A549 (cell line): ENCODE data around the gene ESYT2. TPM values are rescaled to one million over a fixed set of nuclear protein-coding genes. Genes with fewer than 3 reads are reported as not detected.
"Not testable (repeated sequence)": the region's sequence is repeated elsewhere in the genome, so short reads cannot be mapped to it uniquely, and the experiment has no call there.

Experiments
- ATAC-seq, 2 experiments: fragments of 200-7000 bp in 1 of 2; fragments of >200 bp in 1 of 2; cut with Nextera tagmentation in 1 of 2; cut with Tn5 transposase in 1 of 2; 3 replicates each; pipeline versions ENCODE4 v1.8.0 to v1.9.1; 2018 to 2020; ENCODE audit warnings: mild to moderate bottlenecking in 1 of 2, moderate library complexity in 1 of 2
- CTCF ChIA-PET: fragments of 300-600 bp; sonication (Branson Sonifier 250); formaldehyde crosslinking; extraction: SDS; loops from one replicate; lab custom pipeline; 2021; ENCODE audit warnings: antibody characterized with exemption, inconsistent platforms; lab: Yijun Ruan, JAX
- POLR2A ChIA-PET: fragments of 350-600 bp; formaldehyde crosslinking; extraction: SDS; loops from one replicate; lab custom pipeline; 2021; ENCODE audit warnings: antibody characterized with exemption, inconsistent platforms; lab: Yijun Ruan, JAX
- DNase-seq, 2 experiments: peaks; one replicate each; pipeline versions ENCODE4 v3.0.0 to v3.0.0-alpha.2; 2011 to 2016; ENCODE audit warnings: low read depth in 1 of 2, low spot score in 1 of 2
- FAIRE-seq: peaks from 2 replicates; lab custom pipeline; 2011; peaks lifted over from hg19 to GRCh38; lab: Jason Lieb, UNC
- H3K27ac ChIP-seq, 2 experiments: fragments of >200 bp; sonication (Bioruptor Twin); formaldehyde crosslinking; 3 replicates each; pipeline ENCODE4 v1.5.1; 2016 to 2017
- H3K4me1 ChIP-seq: fragments of >200 bp; sonication (Bioruptor Twin); formaldehyde crosslinking; 3 replicates; pipeline ENCODE4 v1.6.1; 2016
- H3K4me2 ChIP-seq: fragments of >200 bp; sonication (Bioruptor Twin); formaldehyde crosslinking; 3 replicates; pipeline ENCODE4 v1.6.1; 2016
- H3K4me3 ChIP-seq: fragments of >200 bp; sonication (Bioruptor Twin); formaldehyde crosslinking; 3 replicates; pipeline ENCODE4 v1.5.1; 2016
- H3K9me3 ChIP-seq: fragments of >200 bp; sonication (Bioruptor Twin); formaldehyde crosslinking; 3 replicates; pipeline ENCODE4 v1.6.1; 2016
- ATOH8 ChIP-seq: fragments of 250-450 bp; sonication (Bioruptor Pico); IDR thresholded peaks from 2 replicates; pipeline ENCODE4 v1.5.0; 2020; ENCODE audit warnings: low read depth, mild to moderate bottlenecking, moderate library complexity
- BCL3 ChIP-seq: fragments of >200 bp; sonication (Bioruptor Twin); formaldehyde crosslinking; IDR thresholded peaks from 3 replicates; pipeline ENCODE4 v1.6.1; 2016
- BHLHE40 ChIP-seq: IDR thresholded peaks from 2 replicates; pipeline ENCODE4 v1.6.1; 2012; ENCODE audit warnings: low read depth, low read length, inconsistent platforms
- CBX8 ChIP-seq: fragments of 200-600 bp; sonication (generic); IDR thresholded peaks from 2 replicates; pipeline ENCODE4 v1.6.1; 2016
- CEBPB ChIP-seq, 2 experiments: fragments of >200 bp in 1 of 2; sonication (Bioruptor Twin) in 1 of 2; formaldehyde crosslinking in 1 of 2; IDR thresholded peaks; 2 replicates each; pipeline ENCODE4 v1.6.1; 2012 to 2016
- E2F6 ChIP-seq: IDR thresholded peaks from 2 replicates; pipeline ENCODE4 v1.6.1; 2012; ENCODE audit warnings: low read depth, borderline replicate concordance
- ESRRA ChIP-seq: fragments of 150-350 bp; IDR thresholded peaks from 2 replicates; pipeline ENCODE4 v1.6.1; 2014; ENCODE audit warnings: mild to moderate bottlenecking, low read length, borderline replicate concordance
- HDAC2 ChIP-seq: fragments of 200-600 bp; sonication (generic); IDR thresholded peaks from 2 replicates; pipeline ENCODE4 v1.6.1; 2016
- HEYL ChIP-seq: fragments of 250-450 bp; sonication (Bioruptor Pico); IDR thresholded peaks from 2 replicates; pipeline ENCODE4 v1.8.0; 2021; ENCODE audit warnings: mild to moderate bottlenecking, moderate library complexity
- HOXA7 ChIP-seq: fragments of 250-450 bp; sonication (Bioruptor Pico); IDR thresholded peaks from 2 replicates; pipeline ENCODE4 v1.5.0; 2020; ENCODE audit warnings: mild to moderate bottlenecking, moderate library complexity
- KDM1A ChIP-seq: fragments of 200-600 bp; sonication (generic); IDR thresholded peaks from 2 replicates; pipeline ENCODE4 v1.6.1; 2016; ENCODE audit warnings: low read depth, mild to moderate bottlenecking
- KDM5A ChIP-seq: fragments of 200-600 bp; sonication (generic); IDR thresholded peaks from 2 replicates; pipeline ENCODE4 v1.6.1; 2016; ENCODE audit warnings: antibody characterized with exemption, mild to moderate bottlenecking
- MAFK ChIP-seq: fragments of 450-650 bp; IDR thresholded peaks from 2 replicates; pipeline ENCODE4 v1.6.1; 2014; ENCODE audit not compliant: partially characterized antibody
- MAX ChIP-seq: IDR thresholded peaks from 2 replicates; pipeline ENCODE4 v1.6.1; 2012
- MAZ ChIP-seq: fragments of 150-350 bp; IDR thresholded peaks from 2 replicates; pipeline ENCODE4 v1.6.1; 2014; ENCODE audit warnings: antibody characterized with exemption, low read depth, low read length, borderline replicate concordance
- PBX3 ChIP-seq: IDR thresholded peaks from 2 replicates; pipeline ENCODE4 v1.6.1; 2012
- POLR2A ChIP-seq: IDR thresholded peaks from 2 replicates; pipeline ENCODE4 v1.6.1; 2012; ENCODE audit warnings: mild to moderate bottlenecking, low read length
- REST ChIP-seq: fragments of 200-600 bp; sonication (generic); IDR thresholded peaks from 2 replicates; pipeline ENCODE4 v1.6.1; 2016; ENCODE audit warnings: antibody characterized with exemption, mild to moderate bottlenecking, moderate library complexity
- RNF2 ChIP-seq: fragments of 200-600 bp; sonication (generic); IDR thresholded peaks from 2 replicates; pipeline ENCODE4 v1.6.1; 2016; ENCODE audit warnings: low read depth, mild to moderate bottlenecking, antibody characterized with exemption, moderate library complexity, borderline replicate concordance
- SREBF2 ChIP-seq: fragments of 450-650 bp; IDR thresholded peaks from 2 replicates; pipeline ENCODE4 v1.6.1; 2014; ENCODE audit warnings: mild to moderate bottlenecking, moderate library complexity
- TFCP2L1 ChIP-seq: fragments of 250-450 bp; sonication (Bioruptor Pico); IDR thresholded peaks from 2 replicates; pipeline ENCODE4 v1.5.0; 2021; ENCODE audit warnings: mild to moderate bottlenecking
- TP53 ChIP-seq: fragments of 250-450 bp; sonication (Bioruptor Pico); IDR thresholded peaks from 2 replicates; pipeline ENCODE4 v1.5.0; 2021; ENCODE audit warnings: mild to moderate bottlenecking, moderate library complexity
- USF2 ChIP-seq: fragments of 450-650 bp; IDR thresholded peaks from 2 replicates; pipeline ENCODE4 v1.6.1; 2014; ENCODE audit warnings: antibody characterized with exemption
- ZC3H11A ChIP-seq: fragments of 450-650 bp; IDR thresholded peaks from 2 replicates; pipeline ENCODE4 v1.6.1; 2014; ENCODE audit warnings: antibody characterized with exemption, mild to moderate bottlenecking
- ZNF302 ChIP-seq: fragments of 250-450 bp; sonication (Bioruptor Pico); IDR thresholded peaks from 2 replicates; pipeline ENCODE4 v1.9.0; 2021; ENCODE audit warnings: inconsistent platforms, mild to moderate bottlenecking, moderate library complexity
- WGBS: methylation state at CpG from one replicate; pipeline ENCODE4 v1.1.6; 2017; ENCODE audit errors: missing lambda C conversion rate; 5-methylcytosine and 5-hydroxymethylcytosine counted together
- polyA plus RNA-seq, 4 experiments: library from polyadenylated mRNA; depleted of rRNA in 3 of 4; stranded (reverse); fragments of >200 nt; fragmentation: RNase III in 1 of 4; extraction: RNeasy Plus Mini Kit Qiagen cat#74134 plus additional on column Dnase treatment in 1 of 4; gene quantifications; 2 replicates in 3 of 4; 3 replicates in 1 of 4; pipeline ENCODE4 v1.2.3, GENCODE V29; 2011 to 2017

Gene ESYT2
- polyA plus RNA-seq, 2 of the 4 experiments (the other 2 are of a cell fraction) = 45.8 to 77.0 TPM

- WGBS = 5% methylated on average over 1 of the region's 1 CpG
- POLR2A ChIA-PET = no interaction called here
- FAIRE-seq (no peak), ATAC-seq (no peak), DNase-seq (no peak)
- Histone ChIP-seq H3K4me2 (no peak overlapping the region), H3K4me1 (peaks cover 18% of the 10 kb centered on the region), H3K4me3 (no peak overlapping the region), H3K9me3 (no peaks in the 10 kb centered on the region), H3K27ac (no peak overlapping the region)
- CTCF ChIA-PET = interaction anchor here (8.1 kb wide), 1 partner anchor 280 kb away, joined by 111 read pairs; no protein-coding TSS in a partner anchor
- TF ChIP-seq ESRRA (no peak), E2F6 (no peak), ZNF302 (CRISPR knock-in tag) (no peak), KDM1A (no peak), SREBF2 (no peak), TFCP2L1 (CRISPR knock-in tag) (no peak), RNF2 (no peak), KDM5A (no peak), POLR2A (no peak), CEBPB (IDR thresholded peaks at IDR 0.05) (no peak), MAZ (no peak)
Measured at GRCh38 chr7:158699341-158699740, 130.0 kb downstream of the ESYT2 start.

GRCh38 chr7:158698657-158699195, 130.6 kb downstream of the ESYT2 start:
- Histone ChIP-seq H3K9me3 (no peaks in the 10 kb centered on the region), H3K4me2 (no peak overlapping the region), H3K4me3 (no peak overlapping the region), H3K4me1 (peaks cover 17% of the 10 kb centered on the region), H3K27ac (no peak overlapping the region)
- TF ChIP-seq USF2 = no peak
- no peak for TF ChIP-seq CBX8
- no peak for TF ChIP-seq ZNF302 (CRISPR knock-in tag)
- TF ChIP-seq RNF2 = no peak
- TF ChIP-seq ATOH8 (CRISPR knock-in tag) = no peak
- no peak for TF ChIP-seq TFCP2L1 (CRISPR knock-in tag)
- no peak for TF ChIP-seq BCL3
- no peak for TF ChIP-seq MAX
- no peak for TF ChIP-seq TP53 (CRISPR knock-in tag)
- no peak for TF ChIP-seq HEYL (CRISPR knock-in tag)
- no peak for TF ChIP-seq ESRRA
- no peak for TF ChIP-seq REST
- TF ChIP-seq HDAC2 = no peak
- no peak for TF ChIP-seq MAFK
- no peak for TF ChIP-seq ZC3H11A
- no peak for TF ChIP-seq HOXA7
- no peak for TF ChIP-seq BHLHE40
- TF ChIP-seq MAZ = no peak
- no peak for TF ChIP-seq PBX3
- FAIRE-seq = no peak
- WGBS = 86% methylated on average over 3 of the region's 3 CpGs
- CTCF ChIA-PET = interaction anchor here (0.7 to 8.1 kb wide), 3 partner anchors 24 to 280 kb away, joined by 3 to 111 read pairs (median 4); no protein-coding TSS in a partner anchor
- no peak for ATAC-seq
- no peak for DNase-seq
- POLR2A ChIA-PET = no interaction called here

- DNase-seq, H3K4me1 ChIP-seq, H3K27ac ChIP-seq, POLR2A ChIA-PET, H3K4me3 ChIP-seq, H3K4me2 ChIP-seq, H3K9me3 ChIP-seq, ATAC-seq, FAIRE-seq: not testable (repeated sequence)
- 93% methylated on average over 2 of the region's 2 CpGs for WGBS
- CTCF ChIA-PET = interaction anchor here (0.6 to 8.1 kb wide), 2 partner anchors 17 to 281 kb away, joined by 3 to 111 read pairs; no protein-coding TSS in a partner anchor
Measured at GRCh38 chr7:158697597-158697996, 131.7 kb downstream of the ESYT2 start.
